HEK293 (cell line): ENCODE data around the gene HSD17B14.
"Not testable (repeated sequence)": the region's sequence is repeated elsewhere in the genome, so short reads cannot be mapped to it uniquely, and the experiment has no call there.

Source experiments
- CTCF ChIA-PET: fragments of 350-600 bp; formaldehyde crosslinking; extraction: SDS; loops from one replicate; lab custom pipeline; 2021; ENCODE audit warnings: antibody characterized with exemption; lab: Yijun Ruan, JAX
- POLR2A ChIA-PET: fragments of 300-600 bp; formaldehyde crosslinking; extraction: SDS; loops from one replicate; lab custom pipeline; 2020; ENCODE audit warnings: antibody characterized with exemption, inconsistent platforms; lab: Yijun Ruan, JAX
- H3K27ac ChIP-seq: fragments of 200-500 bp; sonication (Bioruptor generic); 2 replicates; pipeline ENCODE4 v1.5.1; 2014; ENCODE audit warnings: low read depth, low read length, control low read depth, inconsistent platforms; ENCODE audit errors: extremely low read depth
- H3K36me3 ChIP-seq, 2 experiments: fragments of 200-500 bp in 1 of 2; sonication (Bioruptor generic) in 1 of 2; 1 replicate in 1 of 2; 2 replicates in 1 of 2; pipeline ENCODE4 v1.5.1; 2014 to 2017; ENCODE audit warnings: inconsistent platforms in 2 of 2, low read length in 2 of 2; ENCODE audit not compliant: control insufficient read depth in 2 of 2, insufficient read depth in 1 of 2
- H3K4me1 ChIP-seq: fragments of 200-500 bp; sonication (Bioruptor generic); 2 replicates; pipeline ENCODE4 v1.5.1; 2014; ENCODE audit warnings: mild to moderate bottlenecking, low read length, inconsistent platforms; ENCODE audit not compliant: control insufficient read depth, insufficient read depth
- H3K4me3 ChIP-seq: 2 replicates; pipeline ENCODE4 v1.5.1; 2011; ENCODE audit warnings: low read depth, mild to moderate bottlenecking, control low read depth, low read length, moderate library complexity
- H3K9me3 ChIP-seq: fragments of 200-500 bp; sonication (Bioruptor generic); 2 replicates; pipeline ENCODE4 v1.5.1; 2014; ENCODE audit warnings: low read depth, low read length, inconsistent platforms; ENCODE audit not compliant: control insufficient read depth, insufficient read depth
- GLIS2 ChIP-seq: fragments of 450-650 bp; formaldehyde crosslinking; IDR thresholded peaks from 2 replicates; pipeline ENCODE4 v1.5.1; 2016; ENCODE audit warnings: missing biosample characterization, missing genetic modification characterization
- HOXA7 ChIP-seq: sonication (generic); formaldehyde crosslinking; IDR thresholded peaks from 2 replicates; pipeline ENCODE4 v1.8.1; 2022; ENCODE audit warnings: missing genetic modification reagents, borderline replicate concordance
- KLF7 ChIP-seq: fragments of 450-650 bp; formaldehyde crosslinking; IDR thresholded peaks from 2 replicates; pipeline ENCODE4 v1.5.1; 2016; ENCODE audit warnings: missing biosample characterization, missing genetic modification characterization, borderline replicate concordance
- OSR2 ChIP-seq: fragments of 450-650 bp; formaldehyde crosslinking; IDR thresholded peaks from 2 replicates; pipeline ENCODE4 v1.5.1; 2016; ENCODE audit warnings: missing biosample characterization, missing genetic modification characterization
- PRDM4 ChIP-seq: fragments of 450-650 bp; formaldehyde crosslinking; IDR thresholded peaks from 2 replicates; pipeline ENCODE4 v1.5.1; 2017; ENCODE audit warnings: missing biosample characterization, missing genetic modification characterization
- RBAK ChIP-seq: fragments of 450-650 bp; formaldehyde crosslinking; IDR thresholded peaks from 2 replicates; pipeline ENCODE4 v1.5.1; 2016; ENCODE audit warnings: missing biosample characterization, missing genetic modification characterization
- ZBTB20 ChIP-seq: fragments of 450-650 bp; formaldehyde crosslinking; IDR thresholded peaks from 2 replicates; pipeline ENCODE4 v1.5.1; 2016; ENCODE audit warnings: missing biosample characterization, missing genetic modification characterization
- ZNF157 ChIP-seq: fragments of 450-650 bp; formaldehyde crosslinking; IDR thresholded peaks from 2 replicates; pipeline ENCODE4 v1.5.1; 2016; ENCODE audit warnings: missing biosample characterization, missing genetic modification characterization
- ZNF214 ChIP-seq: fragments of 450-650 bp; formaldehyde crosslinking; IDR thresholded peaks from 2 replicates; pipeline ENCODE4 v1.5.1; 2017; ENCODE audit warnings: missing biosample characterization, mild to moderate bottlenecking, missing genetic modification characterization, borderline replicate concordance
- ZNF23 ChIP-seq: fragments of 450-650 bp; formaldehyde crosslinking; IDR thresholded peaks from 2 replicates; pipeline ENCODE4 v1.5.1; 2016; ENCODE audit warnings: missing biosample characterization, missing genetic modification characterization, borderline replicate concordance
- ZNF302 ChIP-seq: fragments of 450-650 bp; formaldehyde crosslinking; IDR thresholded peaks from 2 replicates; pipeline ENCODE4 v1.5.1; 2016; ENCODE audit warnings: missing biosample characterization, missing genetic modification characterization, low read depth
- ZNF488 ChIP-seq: fragments of 450-650 bp; formaldehyde crosslinking; IDR thresholded peaks from 2 replicates; pipeline ENCODE4 v1.5.1; 2016; ENCODE audit warnings: missing biosample characterization, missing genetic modification characterization
- ZNF521 ChIP-seq: fragments of 450-650 bp; formaldehyde crosslinking; IDR thresholded peaks from 2 replicates; pipeline ENCODE4 v1.5.1; 2017; ENCODE audit warnings: missing biosample characterization, mild to moderate bottlenecking, missing genetic modification characterization
- ZNF571 ChIP-seq: fragments of 450-650 bp; formaldehyde crosslinking; IDR thresholded peaks from 2 replicates; pipeline ENCODE4 v1.5.0; 2017; ENCODE audit warnings: missing biosample characterization, missing genetic modification characterization
- ZNF654 ChIP-seq: fragments of 450-650 bp; formaldehyde crosslinking; IDR thresholded peaks from 2 replicates; pipeline ENCODE4 v1.5.1; 2016; ENCODE audit warnings: low read depth, missing biosample characterization, missing genetic modification characterization
- ZNF76 ChIP-seq: fragments of 450-650 bp; formaldehyde crosslinking; IDR thresholded peaks from 2 replicates; pipeline ENCODE4; 2016; ENCODE audit warnings: low read depth, missing biosample characterization, missing genetic modification characterization, borderline replicate concordance
- ZNF768 ChIP-seq: fragments of 450-650 bp; formaldehyde crosslinking; IDR thresholded peaks from 2 replicates; pipeline ENCODE4 v1.5.1; 2018; ENCODE audit warnings: missing biosample characterization, mild to moderate bottlenecking, missing genetic modification characterization
- ZNF776 ChIP-seq: fragments of 450-650 bp; formaldehyde crosslinking; IDR thresholded peaks from 2 replicates; pipeline ENCODE4 v1.5.0; 2017; ENCODE audit warnings: missing biosample characterization, missing genetic modification characterization, borderline replicate concordance
- ZSCAN23 ChIP-seq: fragments of 450-650 bp; formaldehyde crosslinking; IDR thresholded peaks from 2 replicates; pipeline ENCODE4 v1.5.1; 2016; ENCODE audit warnings: missing biosample characterization, missing genetic modification characterization
- ZSCAN30 ChIP-seq: fragments of 450-650 bp; IDR thresholded peaks from 2 replicates; pipeline ENCODE4 v1.5.1; 2018; ENCODE audit warnings: missing biosample characterization, mild to moderate bottlenecking, missing genetic modification characterization, moderate library complexity

The HSD17B14 gene

GRCh38 chr19:48853483-48853882 is 17.2 kb upstream of the HSD17B14 start (continued):
- no peak for TF ChIP-seq PRDM4 (tag by site-specific recombination)
- no peak for TF ChIP-seq ZSCAN30 (tag by site-specific recombination)
- TF ChIP-seq ZNF488 (tag by site-specific recombination): no peak
- TF ChIP-seq, all 188 proteins: peak for 0

GRCh38 chr19:48852292-48852691 is 16.0 kb upstream of the HSD17B14 start:
- Histone ChIP-seq H3K4me3 (no peak overlapping the region), H3K27ac (no peak overlapping the region), H3K9me3 (no peaks in the 10 kb centered on the region), H3K4me1 (no peaks in the 10 kb centered on the region; the same call in 1 of the 2 replicates), H3K36me3 (no peaks in the 10 kb centered on the region)
- TF ChIP-seq RBAK (tag by site-specific recombination) (no peak), GLIS2 (tag by site-specific recombination) (no peak), ZSCAN23 (tag by site-specific recombination) (no peak), OSR2 (tag by site-specific recombination) (no peak), ZNF214 (tag by site-specific recombination) (no peak), KLF7 (tag by site-specific recombination) (no peak), ZNF76 (peak; percentile 62), ZNF157 (tag by site-specific recombination) (no peak), ZNF302 (no peak), ZNF571 (tag by site-specific recombination) (no peak), ZNF654 (tag by site-specific recombination) (no peak), ZBTB20 (tag by site-specific recombination) (peak; percentile 78), ZNF776 (tag by site-specific recombination) (no peak), ZNF521 (tag by site-specific recombination) (no peak), ZNF23 (no peak), HOXA7 (no peak)
- ChIA-PET CTCF (interaction anchor here (1.0 to 4.3 kb wide), 4 partner anchors 10 to 118 kb away, joined by 3 to 37 read pairs (median 4); no protein-coding TSS in a partner anchor), POLR2A (interaction anchor here (2.5 kb wide), 1 partner anchor 20 kb away, joined by 13 read pairs; the partner anchor contains the start of gene PPP1R15A)

GRCh38 chr19:48846659-48847058 is 10.4 kb upstream of the HSD17B14 start:
- not testable (repeated sequence) for H3K27ac ChIP-seq, H3K9me3 ChIP-seq
- CTCF ChIA-PET: interaction anchor here (0.6 to 0.7 kb wide), 5 partner anchors 12 to 126 kb away, joined by 3 read pairs; no protein-coding TSS in a partner anchor
- POLR2A ChIA-PET: interaction anchor here (0.6 to 5.0 kb wide), 3 partner anchors 11 to 26 kb away, joined by 3 to 26 read pairs (median 8); partner anchors contain the start of gene PPP1R15A
- peak; percentile 78 for TF ChIP-seq ZNF768
- TF ChIP-seq, all 188 proteins: peak for 1; not testable (repeated sequence) for 187
- H3K4me1 ChIP-seq, H3K36me3 ChIP-seq, H3K4me3 ChIP-seq: not testable (repeated sequence)
